GM11168 (cell line): ENCODE measurements around the gene OCA2.

Experiments used
- in situ Hi-C: fragments of 300-500 bp; cut with MboI; formaldehyde crosslinking; loops from one replicate; pipeline ENCODE4 v1.12.0; 2022; ENCODE audit warnings: low sequenced_read_pairs; ENCODE audit not compliant: unreplicated experiment

The OCA2 gene

DNA sequence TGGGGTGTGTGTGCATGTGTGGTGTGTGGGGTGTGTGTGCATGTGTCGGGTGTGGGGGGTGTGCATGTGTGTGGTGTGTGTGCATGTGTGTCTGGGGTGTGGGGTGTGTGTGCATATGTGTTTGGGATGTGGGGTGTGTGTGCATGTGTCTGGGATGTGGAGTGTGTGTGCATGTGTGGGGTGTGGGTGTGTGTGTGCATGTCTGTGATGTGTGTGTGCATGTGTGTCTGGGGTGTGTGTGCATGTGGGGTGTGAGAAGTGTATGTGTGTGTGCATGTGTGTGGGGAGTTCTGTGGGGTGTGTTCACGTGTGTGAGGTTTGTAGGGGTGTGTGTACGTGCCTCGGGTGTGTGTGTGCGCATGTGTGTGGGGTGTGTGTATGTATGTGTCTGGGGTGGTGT lies 6.7 kb upstream of the OCA2 start:
- in situ Hi-C loops = no loop called here

DNA sequence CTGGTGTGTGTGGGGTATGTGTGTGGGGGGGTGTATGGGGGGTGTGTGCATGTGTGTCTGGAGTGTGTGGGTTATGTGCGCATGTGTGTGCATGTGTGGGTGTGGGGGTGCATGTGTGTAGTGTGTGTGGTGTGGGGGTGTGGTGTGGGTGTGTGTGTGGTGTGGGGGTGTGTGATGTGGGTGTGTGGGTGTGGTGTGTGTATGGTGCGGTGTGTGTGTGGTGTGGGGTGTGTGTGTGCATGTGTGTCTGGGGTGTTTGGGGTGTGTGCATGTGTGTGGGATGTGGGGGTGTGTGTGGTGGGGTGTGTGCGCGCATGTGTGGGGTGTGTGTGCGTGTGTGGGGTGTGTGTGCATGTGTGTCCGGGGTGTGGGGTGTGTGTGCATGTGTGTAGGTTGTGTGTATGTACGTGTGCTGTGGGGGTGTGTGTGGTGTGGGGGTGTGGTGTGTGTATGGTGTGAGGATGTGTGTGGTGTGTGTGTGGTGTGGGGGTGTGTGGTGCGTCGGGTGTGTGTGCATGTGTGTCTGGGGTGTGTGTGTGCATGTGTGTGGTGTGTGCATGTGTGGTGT lies 6.2 kb upstream of the OCA2 start:
- in situ Hi-C loops = no loop called here

DNA sequence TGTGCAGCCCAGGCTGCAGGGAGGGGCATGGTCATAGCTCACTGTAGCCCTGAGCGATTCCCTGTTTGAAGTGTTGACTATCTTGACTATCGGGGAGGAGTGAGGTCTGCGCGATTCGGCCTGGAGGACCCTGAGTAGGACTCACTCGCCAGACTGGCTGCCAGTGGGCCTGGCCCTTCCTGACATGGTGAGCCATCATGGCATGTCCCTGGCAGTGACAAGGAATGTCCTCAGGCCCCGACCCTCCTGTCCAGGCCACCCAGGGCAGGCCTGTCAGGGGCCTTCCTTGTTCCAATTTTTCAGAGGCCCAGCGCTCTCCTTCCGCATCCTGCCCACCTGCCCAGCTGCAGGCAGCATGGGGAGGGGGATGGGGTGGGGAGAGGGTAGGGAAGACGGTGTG lies 5.2 kb upstream of the OCA2 start:
- in situ Hi-C loops = no loop called here

DNA sequence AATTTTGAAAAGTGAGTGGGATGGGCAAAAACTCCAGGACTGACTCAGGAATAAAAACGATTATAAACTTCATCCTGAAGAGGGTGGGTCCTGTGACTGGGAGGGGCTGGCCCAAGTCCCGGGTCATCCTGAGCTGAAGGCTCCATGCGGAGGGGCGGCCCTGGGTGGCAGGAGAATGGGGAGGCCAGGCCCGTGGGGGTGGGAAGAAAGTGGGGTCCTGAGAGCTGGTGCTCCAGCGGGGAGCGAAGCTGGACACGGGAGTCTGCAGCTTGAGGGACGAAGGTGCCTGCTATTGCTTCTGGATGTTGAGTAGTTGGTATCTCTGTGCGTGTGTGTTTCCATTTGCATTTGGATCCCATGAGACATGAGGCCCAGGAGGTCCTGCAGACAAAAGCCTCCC lies 4.7 kb upstream of the OCA2 start:
- in situ Hi-C loops = no loop called here

DNA sequence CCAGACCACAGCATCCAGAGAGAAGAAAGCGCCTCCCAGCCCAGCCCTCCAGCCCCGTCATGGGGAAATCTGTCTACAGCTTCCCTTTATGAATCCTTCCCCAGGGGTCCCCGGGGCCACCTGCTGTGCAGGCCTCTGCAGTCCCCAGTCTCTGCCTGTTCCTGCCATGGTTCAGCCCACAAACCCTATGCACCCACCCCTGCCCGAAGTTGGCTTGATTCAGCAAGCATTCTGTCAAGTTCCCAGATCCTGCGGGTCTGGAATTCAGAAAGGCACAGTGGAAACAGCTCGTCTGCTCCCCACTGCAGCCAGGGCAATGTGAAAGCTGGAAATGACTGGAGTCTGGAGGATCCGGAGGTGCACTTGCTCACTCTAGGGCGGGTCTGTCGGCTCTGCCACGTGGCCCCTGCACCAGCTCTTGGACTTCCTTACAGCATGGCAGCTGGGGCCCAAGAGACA lies 2.9 kb upstream of the OCA2 start:
- in situ Hi-C loops = no loop called here

DNA sequence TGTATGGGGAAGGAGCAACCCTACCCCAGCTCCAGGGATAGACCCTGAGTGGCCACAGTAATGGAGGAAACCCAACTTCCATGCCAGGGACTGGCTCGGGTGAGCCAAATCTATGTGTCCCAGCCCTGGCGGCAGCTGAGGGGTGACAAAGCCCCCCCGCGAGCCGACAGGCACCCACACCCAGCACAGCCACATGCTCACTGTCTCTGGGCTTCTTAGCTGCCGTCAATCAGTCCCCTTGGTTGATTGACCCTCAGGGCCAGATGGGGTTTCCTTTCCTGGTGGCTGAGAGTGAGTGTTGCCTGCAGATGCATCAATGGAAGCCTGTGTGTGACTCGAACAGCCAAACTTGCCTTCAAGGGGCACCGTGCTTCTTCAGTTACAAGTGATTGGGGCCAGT lies 2.1 kb upstream of the OCA2 start:
- in situ Hi-C loops = no loop called here

DNA sequence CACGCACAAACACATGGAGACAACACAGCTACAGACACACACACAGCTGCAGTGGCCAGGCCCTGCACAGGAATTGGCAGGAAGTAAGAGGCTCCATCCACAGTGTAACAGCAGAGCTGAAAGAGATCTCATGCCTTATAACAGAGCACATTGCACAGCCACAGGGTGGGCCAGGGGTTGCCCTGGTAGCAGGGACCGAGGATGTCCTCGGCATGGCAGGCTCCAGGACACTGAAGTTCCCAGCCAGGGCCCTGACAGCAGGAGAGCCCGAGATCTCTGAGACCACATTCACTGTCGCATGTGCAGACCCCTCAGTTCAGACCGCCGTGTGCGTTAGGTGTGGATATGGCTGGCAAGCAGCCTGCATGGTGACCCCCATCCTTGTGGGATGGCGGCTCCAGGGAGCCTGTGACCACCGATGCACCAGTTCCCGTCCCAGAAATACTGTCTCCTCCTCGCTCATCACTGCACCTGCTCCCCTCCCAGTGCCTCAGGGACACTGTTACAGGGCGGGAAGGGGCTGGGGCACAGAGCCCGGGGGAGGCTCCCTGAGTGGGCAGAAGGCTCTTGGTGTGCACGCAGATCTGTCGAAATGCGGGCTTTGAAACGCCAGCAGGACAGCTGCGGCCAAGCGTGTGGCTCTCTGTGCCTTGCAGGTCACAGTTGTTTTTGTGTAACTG lies 1.5 kb upstream of the OCA2 start:
- in situ Hi-C loops = no loop called here

DNA sequence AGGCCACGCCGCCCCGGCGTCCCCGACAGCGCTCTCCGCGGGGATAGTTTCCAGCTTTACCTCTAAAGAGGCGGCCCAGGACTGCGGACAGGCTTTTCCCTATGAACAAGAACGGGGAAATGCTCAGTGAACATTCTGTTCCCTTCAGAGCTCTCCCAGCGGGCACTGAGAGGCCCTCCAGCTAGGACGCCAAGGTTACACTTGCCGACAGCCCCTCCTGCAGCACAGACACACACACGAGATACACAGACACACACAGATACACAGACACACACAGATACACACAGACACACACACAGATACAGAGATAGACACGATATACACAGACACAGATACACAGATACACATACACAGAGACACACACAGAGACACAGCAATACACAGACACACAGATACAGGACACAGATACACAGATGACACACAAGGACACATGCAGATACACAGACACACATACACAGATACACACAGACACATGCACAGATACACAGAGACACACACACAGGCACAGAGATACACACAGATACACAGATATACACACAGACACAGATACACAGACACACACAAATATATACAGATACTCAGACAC lies 533 bp upstream of the OCA2 start:
- in situ Hi-C loops = no loop called here

DNA sequence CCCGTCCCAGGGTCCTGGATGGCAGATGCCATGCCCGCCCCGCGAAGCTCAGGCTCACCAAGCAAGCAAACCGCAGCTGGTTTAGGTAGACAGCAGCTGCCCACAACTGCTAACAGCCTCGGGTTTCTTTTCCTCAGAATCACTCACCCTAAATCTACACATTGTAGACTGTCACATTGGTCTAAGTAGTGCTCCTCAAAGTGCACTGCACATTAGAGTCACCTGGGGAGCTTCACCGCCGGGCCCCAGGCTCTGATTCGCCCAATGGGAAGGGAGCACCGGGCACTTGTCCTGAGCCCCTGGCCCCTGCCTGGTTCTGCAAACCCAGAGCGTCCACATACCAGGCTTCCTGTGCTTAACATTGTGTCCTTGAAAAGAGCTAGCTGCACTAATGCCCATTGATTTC lies 752 bp downstream of the OCA2 start:
- in situ Hi-C loops = no loop called here

DNA sequence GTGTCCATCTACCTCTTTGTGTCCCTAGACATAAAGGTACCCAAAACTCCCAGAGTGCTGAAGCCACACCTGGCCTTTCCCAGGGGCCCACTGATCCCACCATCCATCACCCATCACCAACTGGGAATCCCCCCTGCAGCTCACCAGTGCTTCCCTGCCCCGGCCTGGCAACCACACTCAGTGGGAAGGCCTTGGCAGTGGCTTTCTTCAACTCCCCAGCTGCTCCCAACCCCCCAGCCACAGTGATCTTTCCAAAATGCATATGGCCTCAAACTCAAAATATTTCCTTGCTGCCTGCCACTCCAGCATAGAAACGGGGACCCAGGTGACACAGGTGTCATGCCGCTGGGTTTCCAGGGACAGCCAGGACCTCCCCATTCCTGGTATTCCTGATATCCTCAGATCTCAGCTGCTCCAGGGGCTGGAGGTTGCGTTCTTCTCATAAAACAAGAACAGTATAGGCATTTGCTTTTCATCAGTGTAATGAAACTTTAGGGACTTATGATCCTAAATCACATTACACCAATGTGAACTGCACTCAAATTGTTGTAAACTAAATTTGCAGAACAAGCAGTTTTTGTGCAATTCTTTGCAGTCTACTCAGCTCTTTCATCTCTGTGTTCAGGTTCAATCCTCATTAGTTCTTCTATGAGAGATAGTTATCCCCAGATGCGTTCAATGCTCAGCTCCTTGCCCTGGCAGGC lies 1.3 kb downstream of the OCA2 start:
- in situ Hi-C loops = no loop called here

DNA sequence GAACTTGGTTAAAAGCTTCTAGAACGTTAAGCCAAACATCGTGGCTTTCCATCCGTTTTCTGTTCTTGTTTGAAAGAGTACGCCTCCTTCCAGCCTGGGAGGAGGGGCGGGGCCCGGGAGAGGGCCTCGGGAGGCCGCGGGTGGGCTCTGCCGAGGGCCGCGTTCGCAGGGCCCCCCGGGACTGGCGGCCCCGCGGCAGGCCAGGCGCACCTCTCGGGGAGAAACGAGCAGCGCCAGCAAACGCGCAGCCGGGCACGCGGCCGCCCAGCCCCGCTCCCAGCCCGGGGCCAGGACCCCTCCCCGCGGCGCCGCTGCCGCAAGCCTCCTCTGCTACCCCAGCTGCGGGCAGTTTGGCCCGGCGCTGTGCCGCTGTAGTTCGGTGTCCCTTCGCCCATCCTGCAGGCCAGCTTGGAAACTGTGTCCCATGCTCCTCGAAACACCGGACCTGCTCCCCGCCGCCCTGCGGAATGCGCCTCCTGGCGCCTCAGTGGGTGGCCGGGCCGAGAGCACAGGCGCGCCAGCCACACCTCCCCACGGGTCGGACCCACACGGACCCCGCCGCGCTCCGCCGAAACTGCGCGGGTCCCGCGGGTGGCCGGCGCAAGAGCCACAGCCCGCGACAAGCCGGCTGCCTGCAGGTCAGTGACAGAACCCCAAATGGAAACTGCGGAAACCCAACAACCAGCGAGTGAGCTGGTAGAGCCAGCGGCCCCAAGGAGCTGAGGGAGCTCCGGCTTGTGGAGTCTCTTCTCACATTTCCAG lies 2.3 kb downstream of the OCA2 start:
- in situ Hi-C loops = no loop called here

DNA sequence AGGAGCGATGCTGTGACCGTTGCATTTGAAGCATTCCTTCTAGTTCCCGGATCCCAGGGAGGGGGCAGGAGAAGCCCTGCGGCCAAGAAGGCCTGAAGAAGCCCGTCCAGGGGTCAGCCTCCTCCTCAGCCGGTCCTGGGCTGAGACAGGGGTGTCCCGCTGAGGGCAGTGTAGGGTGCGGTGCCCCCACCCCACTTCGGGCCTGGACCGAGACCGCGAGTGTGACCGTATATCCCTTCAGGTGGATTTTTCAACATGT lies 2.8 kb downstream of the OCA2 start:
- in situ Hi-C loops = no loop called here

DNA sequence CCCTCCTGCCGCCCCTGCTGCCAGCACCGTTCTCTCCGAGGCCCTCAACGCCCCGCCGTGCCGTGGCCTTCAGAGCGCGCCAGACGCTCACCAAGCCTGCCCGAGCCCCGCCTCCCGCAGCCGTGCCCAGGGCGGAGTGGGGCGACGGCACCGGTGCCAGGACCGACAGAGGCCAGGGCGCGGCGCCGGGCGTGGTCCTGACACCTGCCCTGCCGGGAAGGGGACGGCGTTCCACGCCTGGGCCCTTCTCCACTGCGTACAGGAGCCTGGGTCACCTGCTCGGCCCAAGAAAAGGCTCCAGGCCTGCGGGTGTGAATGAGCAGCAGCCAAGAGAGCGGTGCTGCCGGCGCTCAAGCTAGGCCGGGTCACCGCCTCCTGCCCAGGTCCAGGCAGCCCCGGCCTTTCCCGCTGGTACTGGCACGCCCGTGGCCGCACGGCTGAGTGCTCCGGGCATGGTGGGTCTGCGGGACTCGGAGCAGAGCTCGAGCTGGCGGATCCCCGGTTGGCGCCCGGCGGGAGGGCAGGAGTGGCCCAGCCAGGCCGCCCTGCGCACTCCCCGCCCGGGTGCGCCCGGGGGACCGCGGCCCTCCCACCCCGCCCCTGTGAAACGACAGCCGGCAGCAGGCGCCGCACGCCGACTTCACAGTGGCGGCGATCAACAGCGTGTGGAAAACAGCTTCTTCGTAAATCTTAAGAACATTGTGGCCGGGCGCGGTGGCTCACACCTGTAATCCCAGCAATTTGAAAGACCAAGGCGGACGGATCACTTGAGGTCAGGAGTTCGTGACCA lies 4.2 kb downstream of the OCA2 start:
- in situ Hi-C loops = no loop called here

DNA sequence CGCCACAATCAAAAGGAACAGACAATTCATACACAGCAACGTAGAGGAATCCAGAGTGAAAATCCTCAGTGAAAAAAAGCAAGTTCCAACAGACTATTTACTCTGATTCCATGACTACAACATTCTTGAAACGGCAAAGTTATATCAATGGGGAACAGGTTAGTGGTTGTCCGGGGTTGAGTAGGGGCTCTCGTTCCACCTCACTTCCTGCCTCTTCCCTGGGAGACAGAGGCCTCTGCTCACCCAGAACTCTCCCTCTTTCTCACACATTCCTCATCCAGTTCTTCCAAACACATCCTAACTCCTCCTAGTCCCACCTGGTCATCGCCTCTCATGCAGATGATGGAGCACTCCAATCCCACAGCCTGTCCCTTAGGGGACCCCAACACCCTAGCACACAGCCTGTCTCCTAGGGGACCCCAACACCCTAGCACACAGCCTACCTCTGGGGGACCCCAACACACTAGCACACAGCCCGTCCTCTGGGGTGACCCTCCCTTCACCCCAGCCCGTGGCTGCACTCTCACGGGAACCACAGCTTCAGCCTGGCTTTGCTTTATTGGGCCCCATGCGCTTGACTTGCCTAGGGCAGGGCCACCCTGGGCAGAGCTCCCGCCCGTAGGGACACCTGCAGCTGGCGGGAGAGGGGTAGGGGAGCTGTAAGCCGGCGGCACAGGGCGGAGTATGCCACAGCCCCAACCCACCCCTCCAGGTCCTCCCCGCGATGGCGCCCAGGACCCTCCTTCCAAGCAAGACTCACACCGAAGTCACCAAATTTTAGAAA lies 5.2 kb downstream of the OCA2 start:
- in situ Hi-C loops = no loop called here

DNA sequence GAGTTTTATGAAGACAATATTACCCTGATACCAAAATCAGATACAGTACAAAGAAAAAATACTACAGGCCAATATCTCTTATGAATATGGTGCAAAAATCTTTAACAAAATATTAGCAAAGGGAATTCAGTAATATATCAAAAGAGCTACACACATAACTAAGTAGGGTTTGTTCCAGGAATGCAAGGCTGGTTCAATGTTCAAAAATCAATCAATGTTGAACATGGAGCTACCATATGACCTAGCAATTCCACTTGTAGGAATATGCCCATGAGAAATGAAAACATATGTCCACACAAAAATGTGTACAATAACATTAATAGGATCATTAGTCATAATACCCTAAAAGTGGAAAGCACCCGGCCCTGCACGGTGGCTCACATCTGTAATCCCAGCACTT lies 7.8 kb downstream of the OCA2 start:
- in situ Hi-C loops = no loop called here

DNA sequence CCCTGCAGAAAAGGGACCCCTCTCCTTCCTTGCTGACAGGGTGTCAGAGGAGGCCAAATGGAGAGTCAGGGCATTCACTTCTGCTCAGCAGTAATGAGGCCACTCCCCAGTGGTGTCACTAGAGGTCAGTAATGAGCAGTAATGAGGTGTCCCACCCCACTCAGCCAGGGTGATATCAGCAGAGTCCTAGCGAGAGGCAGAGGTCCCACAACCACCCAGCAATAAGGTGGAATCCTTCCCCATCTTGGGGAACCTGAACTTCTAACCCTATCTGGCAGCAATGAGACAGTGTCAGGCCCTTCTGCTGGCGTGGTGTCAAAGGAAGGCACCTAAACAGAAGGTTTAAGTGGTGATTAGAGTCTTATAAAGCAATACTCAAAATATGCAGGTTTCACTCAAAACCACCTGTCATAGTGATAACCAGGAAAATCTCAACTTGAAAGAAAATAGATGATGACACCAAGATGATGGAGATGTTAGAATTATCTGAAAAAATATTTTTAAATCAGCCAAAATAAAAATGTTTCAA lies 12.9 kb downstream of the OCA2 start:
- in situ Hi-C loops = no loop called here

DNA sequence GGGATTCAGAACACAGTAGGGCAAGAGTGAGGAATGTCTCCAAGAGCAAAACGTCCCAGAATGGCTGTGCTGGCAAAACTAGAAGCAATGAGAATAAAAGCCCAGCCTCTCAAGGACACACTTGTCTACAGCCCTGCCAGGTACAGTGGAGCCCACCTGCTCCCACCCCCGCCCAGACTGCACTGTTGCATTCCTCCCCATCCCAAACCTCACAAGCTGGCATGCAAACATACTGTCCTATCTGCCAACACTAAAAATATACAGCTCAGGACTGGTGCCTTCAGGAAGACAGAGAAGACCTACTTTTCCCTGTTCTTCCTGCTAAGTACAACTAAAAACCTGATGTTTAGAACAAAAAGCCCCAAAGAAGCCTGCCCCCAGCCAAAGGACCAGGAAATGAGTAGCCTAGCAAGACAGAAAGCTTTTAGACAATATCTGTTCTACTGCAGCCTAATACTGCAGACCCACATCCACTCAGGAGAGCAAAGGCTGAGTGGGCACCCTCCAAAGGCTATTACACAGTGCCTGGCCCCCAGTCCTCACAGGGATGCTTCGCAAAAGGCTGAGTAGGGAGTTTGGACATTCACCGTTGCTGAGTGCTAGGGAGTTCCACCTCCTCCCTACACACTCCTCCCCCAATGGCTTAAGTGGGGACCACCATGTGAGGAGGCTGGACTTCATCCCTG lies 13.5 kb downstream of the OCA2 start:
- in situ Hi-C loops = no loop called here

DNA sequence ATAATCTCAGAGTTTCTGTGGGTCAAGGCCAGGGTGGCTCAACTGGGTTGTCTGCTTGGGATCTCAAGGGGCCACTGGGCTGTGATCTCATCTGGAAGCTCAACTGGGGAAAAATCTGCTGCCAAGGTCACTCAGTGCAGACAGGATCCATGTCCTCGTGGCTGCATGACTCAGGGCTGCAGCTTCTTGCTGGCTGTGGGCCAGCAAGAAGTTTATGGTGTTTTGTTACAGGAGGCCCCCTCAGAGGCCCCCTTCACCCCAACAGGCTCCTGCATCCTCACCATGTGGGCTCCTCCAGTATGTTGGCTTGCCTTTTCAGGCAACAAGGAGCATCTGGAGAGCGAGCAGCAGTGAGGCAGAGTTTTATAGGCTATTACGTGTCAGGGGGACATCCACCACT lies 14.6 kb downstream of the OCA2 start:
- in situ Hi-C loops = no loop called here
